DOHH2 (cell line): ENCODE data around the gene FGF11.

Experiments used
- H3F3A ChIP-seq: fragments of 200-600 bp; sonication (generic), shearing (Covaris generic); 2 replicates; pipeline ENCODE4 v1.6.0; 2016; ENCODE audit warnings: antibody characterized with exemption, mild to moderate bottlenecking; ENCODE audit not compliant: control insufficient read depth, insufficient read depth
- H3K27ac ChIP-seq: fragments of 200-600 bp; sonication (generic); 2 replicates; pipeline ENCODE4 v1.5.1; 2014; ENCODE audit warnings: low read depth, mild to moderate bottlenecking, low read length, moderate library complexity
- H3K27me3 ChIP-seq: fragments of 200-600 bp; sonication (generic); 2 replicates; pipeline ENCODE4 v1.6.1; 2014; ENCODE audit warnings: mild to moderate bottlenecking, low read length, mixed read lengths; ENCODE audit not compliant: control insufficient read depth
- H3K36me3 ChIP-seq: fragments of 200-600 bp; sonication (generic); 2 replicates; pipeline ENCODE4 v1.6.1; 2014; ENCODE audit warnings: mild to moderate bottlenecking, low read length, moderate library complexity, mixed read lengths; ENCODE audit not compliant: control insufficient read depth
- H3K4me1 ChIP-seq: fragments of 200-600 bp; sonication (generic); 2 replicates; pipeline ENCODE4 v1.6.1; 2014; ENCODE audit warnings: mild to moderate bottlenecking, low read length, mixed read lengths; ENCODE audit not compliant: control insufficient read depth
- H3K4me2 ChIP-seq: fragments of 200-600 bp; sonication (generic); 2 replicates; pipeline ENCODE4 v1.6.0; 2014; ENCODE audit warnings: mild to moderate bottlenecking, low read length, moderate library complexity
- H3K4me3 ChIP-seq: fragments of 200-600 bp; sonication (generic); 2 replicates; pipeline ENCODE4 v1.5.1; 2014; ENCODE audit warnings: mild to moderate bottlenecking, low read length, mixed read lengths
- H3K79me2 ChIP-seq: fragments of 200-600 bp; sonication (generic); 2 replicates; pipeline ENCODE4 v1.6.1; 2014; ENCODE audit warnings: mild to moderate bottlenecking, low read length, mixed read lengths; ENCODE audit not compliant: control insufficient read depth
- H3K9me2 ChIP-seq: fragments of 200-600 bp; sonication (generic); replicated peaks from 2 replicates; pipeline ENCODE4 v1.6.1; 2014; ENCODE audit warnings: mild to moderate bottlenecking, low read length, mixed read lengths; ENCODE audit not compliant: control insufficient read depth
- H3K9me3 ChIP-seq: fragments of 200-600 bp; sonication (generic); 2 replicates; pipeline ENCODE4 v1.6.1; 2014; ENCODE audit warnings: antibody characterized with exemption, low read length, mixed read lengths; ENCODE audit not compliant: control insufficient read depth, insufficient read depth
- H4K20me1 ChIP-seq: fragments of 200-600 bp; sonication (generic); 2 replicates; pipeline ENCODE4 v1.6.0; 2014; ENCODE audit warnings: low read depth, mild to moderate bottlenecking, antibody characterized with exemption, low read length, moderate library complexity; ENCODE audit not compliant: control insufficient read depth, insufficient read depth
- CTCF ChIP-seq: fragments of 200-600 bp; sonication (generic); IDR thresholded peaks from one replicate; pipeline ENCODE4 v1.5.1; 2014; ENCODE audit warnings: antibody characterized with exemption, mild to moderate bottlenecking, low read depth, low read length; ENCODE audit not compliant: poor library complexity, severe bottlenecking
- EZH2phosphoT487 ChIP-seq: fragments of 200-600 bp; sonication (generic); IDR thresholded peaks from 2 replicates; pipeline ENCODE4 v1.6.1; 2017; ENCODE audit warnings: borderline replicate concordance, mild to moderate bottlenecking, antibody characterized with exemption, low read length, moderate library complexity, mixed read lengths

The FGF11 gene

DNA sequence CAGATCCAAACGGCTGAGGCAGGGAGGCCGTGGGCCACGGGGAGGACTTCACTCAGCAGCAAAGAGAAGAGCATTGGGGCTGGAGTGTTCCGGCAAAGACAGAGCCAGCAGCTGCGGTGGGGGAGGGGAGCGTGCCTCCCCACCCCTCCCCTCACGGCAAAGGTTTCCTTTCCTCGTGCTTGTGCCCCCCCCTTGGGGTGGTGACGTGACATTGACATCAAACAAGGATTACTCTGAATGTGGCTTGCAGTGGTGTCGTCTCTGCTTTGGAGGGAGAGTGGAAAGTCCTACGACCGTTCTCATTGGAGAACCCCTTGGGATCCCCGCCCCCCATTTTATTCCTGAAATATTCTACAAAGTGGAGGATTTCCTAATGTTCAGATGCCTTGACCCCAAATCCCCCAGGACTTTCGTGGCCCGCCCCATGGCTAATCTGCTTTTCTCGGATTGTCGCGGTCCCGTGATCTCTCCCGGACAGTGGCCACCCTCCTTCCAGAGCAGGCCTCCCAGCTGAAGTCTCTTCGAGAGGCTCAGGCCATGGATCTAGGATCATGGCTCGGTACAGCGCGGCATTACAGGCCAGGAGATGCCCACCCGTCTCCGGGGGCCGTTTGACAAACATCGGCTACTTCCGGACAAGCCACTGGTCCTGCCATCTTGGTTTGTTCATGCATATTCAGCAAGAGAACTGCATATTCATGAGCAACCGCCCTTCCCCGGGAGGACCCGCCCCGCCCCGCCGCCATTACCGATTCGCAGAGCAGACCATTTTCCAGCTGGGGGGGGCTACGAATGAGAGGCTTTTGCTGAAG lies 44.1 kb downstream of the FGF11 start:
- Histone ChIP-seq H3K9me3 (no peaks in the 10 kb centered on the region), H3K27ac (peak overlapping the region; percentile 84), H3K36me3 (peaks cover 26% of the 10 kb centered on the region), H3K79me2 (peaks cover 51% of the 10 kb centered on the region), H3K4me1 (peaks cover 49% of the 10 kb centered on the region), H3K4me3 (peak overlapping the region; percentile 84), H3K9me2 (no peaks in the 10 kb centered on the region), H3K4me2 (peak overlapping the region; percentile 82), H4K20me1 (peaks cover 15% of the 10 kb centered on the region), H3F3A (peaks cover 3% of the 10 kb centered on the region; the same call in 1 of the 2 replicates), H3K27me3 (no peaks in the 10 kb centered on the region)
- no peak for TF ChIP-seq CTCF
- TF ChIP-seq EZH2phosphoT487: no peak

GRCh38 chr17:7484067-7484918 lies 45.0 kb downstream of the FGF11 start, which contains the start of gene POLR2A:
TSS of gene POLR2A (plus strand) at chr17:7484366.
- Histone ChIP-seq H3K27ac (peak within 1 kb of the TSS; percentile 84), H3K4me3 (peak within 1 kb of the TSS; percentile 84), H3F3A (peaks cover 6% of the 10 kb centered on the region; the same call in 1 of the 2 replicates), H3K27me3 (no peaks in the 10 kb centered on the region), H4K20me1 (peaks cover 21% of the 10 kb centered on the region), H3K36me3 (peaks cover 32% of the 10 kb centered on the region), H3K79me2 (peaks cover 52% of the 10 kb centered on the region), H3K9me3 (no peaks in the 10 kb centered on the region), H3K4me1 (peaks cover 52% of the 10 kb centered on the region), H3K9me2 (no peaks in the 10 kb centered on the region), H3K4me2 (peak within 1 kb of the TSS; percentile 82)
- TF ChIP-seq CTCF (no peak), EZH2phosphoT487 (no peak)

- TF ChIP-seq EZH2phosphoT487 (no peak), CTCF (peak; percentile 26)
- Histone ChIP-seq H3K36me3 (peaks cover 37% of the 10 kb centered on the region), H3K9me3 (no peaks in the 10 kb centered on the region), H3F3A (peaks cover 6% of the 10 kb centered on the region; the same call in 1 of the 2 replicates), H3K79me2 (peaks cover 56% of the 10 kb centered on the region), H3K4me2 (peak overlapping the region; percentile 82), H3K9me2 (no peaks in the 10 kb centered on the region), H3K4me3 (peak overlapping the region; percentile 84), H3K27ac (peak overlapping the region; percentile 84), H3K4me1 (peaks cover 49% of the 10 kb centered on the region), H3K27me3 (no peaks in the 10 kb centered on the region), H4K20me1 (peaks cover 21% of the 10 kb centered on the region)
Measured at GRCh38 chr17:7484919-7485377, 45.6 kb downstream of the FGF11 start.
